NCI-H82 (cell line): Measurements from ENCODE around the gene IER5.
"Not testable (repeated sequence)": the region's sequence is repeated elsewhere in the genome, so short reads cannot be mapped to it uniquely, and the experiment has no call there.

Experiments
- DNase-seq: peaks from one replicate; lab custom pipeline; 2025; lab: John Stamatoyannopoulos, UW

IER5 gene

DNA sequence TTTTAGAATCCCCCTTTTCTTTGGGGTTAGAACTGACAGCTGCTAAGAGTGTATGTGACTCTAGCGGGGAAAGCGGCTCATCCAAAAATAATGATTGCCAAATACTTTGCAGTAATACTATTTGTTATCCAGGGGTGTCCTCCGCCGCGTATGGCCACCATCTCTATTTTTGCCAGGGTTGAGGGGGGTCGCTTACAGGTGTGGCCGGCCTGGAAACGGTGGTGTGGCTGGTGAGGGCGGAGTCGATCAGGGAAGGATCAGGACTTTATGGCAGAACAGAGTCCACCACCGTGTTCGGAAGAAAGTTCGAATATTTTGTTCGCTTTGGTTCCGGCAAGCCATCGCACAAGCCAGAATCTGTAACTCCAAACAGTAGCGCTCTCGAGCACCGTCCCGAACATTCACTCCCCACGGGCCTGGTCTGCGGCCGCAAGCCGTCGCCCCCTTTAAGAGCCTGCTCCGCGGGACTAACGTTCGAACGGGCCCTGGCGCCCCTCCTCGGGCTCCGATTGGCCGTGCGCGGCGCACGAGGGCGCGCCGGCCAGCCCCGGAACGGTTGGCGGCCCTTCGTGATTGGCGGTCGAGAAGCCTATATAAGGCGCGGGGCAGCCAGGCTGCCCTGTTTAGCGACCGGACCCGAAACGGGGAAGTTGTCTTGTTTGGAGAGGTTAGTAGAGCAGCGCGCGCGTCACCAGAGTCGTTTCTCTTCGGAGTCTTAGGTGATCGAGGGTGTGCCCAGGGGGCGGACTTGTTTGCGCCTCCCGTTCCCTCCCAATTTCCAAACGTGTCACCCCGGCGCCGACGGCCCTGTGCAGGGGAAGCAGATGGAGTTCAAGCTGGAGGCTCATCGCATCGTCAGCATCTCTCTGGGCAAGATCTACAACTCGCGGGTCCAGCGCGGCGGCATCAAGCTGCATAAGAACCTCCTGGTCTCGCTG is at the start of gene IER5:
Gene IER5, plus strand, starts transcription at position 622 of the 938 bp plus-strand sequence. Its CDS starts 203 bp downstream, at position 825.
- DNase-seq = peak; percentile 99

- DNase-seq = no peak
Measured at GRCh38 chr1:181040284-181040865, 48.1 kb upstream of the IER5 start.

DNA sequence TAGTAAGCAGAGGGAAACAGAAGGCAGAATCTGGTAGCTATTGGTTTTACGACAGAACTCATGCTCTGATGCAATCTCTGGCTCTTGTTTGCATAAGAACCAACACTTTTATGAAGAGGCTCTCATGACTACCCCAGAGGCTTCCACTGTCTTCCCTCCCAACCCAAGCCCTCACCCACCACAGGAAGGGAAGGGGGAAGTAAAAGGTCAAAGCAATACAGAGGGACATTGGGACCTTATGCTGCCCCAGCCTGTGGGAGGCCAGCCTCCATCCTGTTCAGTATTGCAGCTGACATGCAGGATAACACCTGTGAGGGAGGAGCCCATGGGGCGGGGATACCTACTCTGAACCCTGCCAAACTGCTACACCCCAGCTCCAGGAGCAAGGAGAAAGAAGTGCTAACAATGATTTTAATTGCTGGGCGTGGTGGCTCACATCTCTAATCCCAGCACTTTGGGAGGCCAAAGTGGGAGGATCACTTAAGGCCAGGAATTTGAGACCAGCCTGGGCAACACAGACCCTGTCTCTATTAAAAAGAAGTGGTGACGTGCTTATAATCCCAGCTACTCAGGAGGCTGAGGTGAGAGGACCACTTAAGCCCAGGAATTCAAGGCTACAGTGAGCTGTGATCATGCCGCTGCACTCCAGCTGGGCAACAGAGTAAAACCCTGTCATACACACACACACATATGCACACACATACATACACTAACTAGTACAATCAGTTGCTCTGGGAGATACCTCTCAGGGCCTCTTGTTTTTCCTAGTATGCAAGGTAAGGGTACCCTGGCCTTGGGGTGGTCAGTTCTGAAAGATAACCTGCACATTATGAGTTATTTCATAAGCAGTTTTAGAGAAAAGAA is 45.2 kb upstream of the IER5 start:
- DNase-seq = peak; percentile 36

- no peak for DNase-seq
Measured at GRCh38 chr1:181044449-181044966, 44.0 kb upstream of the IER5 start.

DNA sequence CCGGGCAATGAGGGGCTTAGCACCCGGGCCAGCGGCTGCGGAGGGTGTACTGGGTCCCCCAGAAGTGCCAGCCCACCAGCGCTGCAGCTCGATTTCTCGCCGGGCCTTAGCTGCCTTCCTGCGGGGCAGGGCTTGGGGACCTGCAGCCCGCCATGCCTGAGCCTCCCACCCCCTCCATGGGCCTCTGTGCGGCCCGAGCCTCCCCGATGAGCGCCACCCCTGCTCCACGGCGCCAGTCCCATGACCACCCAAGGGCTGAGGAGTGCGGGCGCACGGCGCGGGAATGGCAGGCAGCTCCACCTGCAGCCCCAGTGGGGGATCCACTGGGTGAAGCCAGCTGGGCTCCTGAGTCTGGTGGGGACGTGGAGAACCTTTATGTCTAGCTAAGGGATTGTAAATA is 42.6 kb upstream of the IER5 start:
- DNase-seq = not testable (repeated sequence)

DNA sequence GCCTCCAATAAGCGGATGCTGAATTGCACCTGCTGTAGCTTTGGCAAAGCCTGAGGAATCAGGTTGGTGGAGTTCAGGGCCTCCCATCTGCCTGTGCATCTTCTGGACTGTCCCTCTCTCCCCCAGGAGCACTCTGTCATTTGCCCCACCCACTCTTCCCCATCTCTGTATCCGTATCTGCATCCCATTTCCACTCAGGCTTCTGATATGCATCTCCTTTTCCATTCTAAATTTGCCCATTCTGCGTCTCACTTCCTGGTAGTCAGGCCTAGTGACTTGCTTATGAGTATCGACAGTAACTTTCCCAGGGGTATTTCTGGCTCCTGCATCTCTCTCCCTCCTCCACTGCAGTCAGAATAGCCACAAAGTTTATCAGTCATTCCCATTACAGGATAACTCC is 39.1 kb upstream of the IER5 start:
- no peak for DNase-seq

DNA sequence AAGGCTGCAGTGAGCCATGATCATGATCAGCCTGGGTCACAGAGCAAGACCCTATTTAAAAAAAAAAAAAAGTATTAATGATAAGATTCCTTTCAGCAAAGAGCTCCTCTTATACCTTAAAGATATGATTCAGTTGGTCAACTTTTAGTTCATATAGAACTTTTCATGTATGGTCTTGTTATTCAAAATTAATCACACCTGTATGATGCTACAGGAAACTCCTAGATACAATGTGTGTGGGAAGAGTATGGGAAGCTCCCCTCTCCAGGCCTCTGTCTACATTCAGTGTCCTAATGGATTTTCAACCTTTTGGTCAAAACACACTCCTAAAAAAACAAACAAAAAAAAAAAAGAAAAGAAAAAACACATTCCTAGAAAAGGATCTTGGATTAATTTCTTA is 37.6 kb upstream of the IER5 start:
- DNase-seq = no peak

- no peak for DNase-seq
Measured at GRCh38 chr1:181056560-181056959, 31.9 kb upstream of the IER5 start.

DNA sequence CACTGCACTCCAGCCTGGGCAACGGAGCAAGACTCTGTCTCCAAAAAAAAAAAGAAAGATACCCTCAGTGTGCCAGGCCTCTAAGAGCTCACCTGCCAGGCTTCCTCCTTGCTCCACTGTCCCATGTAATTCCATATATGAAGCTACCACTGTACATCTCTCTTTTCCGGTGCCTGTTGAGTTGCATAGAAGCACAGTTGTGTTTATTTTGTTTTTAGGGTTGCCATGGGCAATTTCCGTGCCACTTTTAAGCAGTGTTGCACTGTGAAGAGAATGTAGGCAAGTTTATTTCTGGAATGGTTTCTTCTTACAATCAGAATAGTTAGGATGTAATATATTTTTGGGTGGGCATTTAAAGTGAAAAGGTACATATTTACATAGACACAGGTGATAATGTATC is 31.4 kb upstream of the IER5 start:
- no peak for DNase-seq

- no peak for DNase-seq
Measured at GRCh38 chr1:181059435-181059834, 29.1 kb upstream of the IER5 start.

DNA sequence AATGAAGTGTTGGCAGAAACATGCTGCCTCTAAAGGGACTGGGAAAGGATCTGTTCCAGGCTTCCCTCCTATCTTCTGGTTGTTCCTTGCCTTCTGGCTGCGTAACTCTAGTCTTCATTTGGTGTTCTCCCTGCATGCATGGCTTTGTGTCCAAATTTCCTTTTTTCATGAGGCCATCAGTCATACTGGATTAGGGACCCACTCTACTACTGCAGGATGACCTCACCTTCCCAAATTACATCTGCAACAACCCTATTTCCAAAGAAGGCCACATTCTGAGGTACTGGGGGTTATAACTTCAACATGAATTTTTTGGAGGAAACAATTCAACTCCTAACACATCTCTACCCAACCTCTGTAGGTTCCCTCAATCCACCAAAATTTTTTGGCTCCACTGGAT is 28.4 kb upstream of the IER5 start:
- DNase-seq = no peak

DNA sequence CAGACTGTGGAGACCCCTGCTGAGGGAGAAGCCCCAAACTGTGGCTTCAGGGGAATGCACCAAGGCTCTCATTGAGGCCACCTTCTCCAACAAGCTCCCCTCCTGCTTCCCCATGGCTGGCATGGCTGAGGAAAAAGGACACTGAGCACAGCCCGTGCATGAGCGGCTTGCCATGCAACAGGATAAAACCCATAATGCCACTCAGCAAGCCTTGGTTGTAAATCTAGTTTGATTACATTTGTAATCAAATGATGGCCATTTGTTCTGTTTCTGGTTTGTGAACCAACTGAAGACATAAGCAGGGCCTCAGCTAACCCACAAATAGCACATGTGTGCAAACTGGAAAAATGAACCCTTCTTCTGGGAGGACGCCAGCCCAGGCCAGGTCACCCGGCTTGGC is 27.6 kb upstream of the IER5 start:
- DNase-seq = not testable (repeated sequence)

GRCh38 chr1:181061487-181061886 is 27.0 kb upstream of the IER5 start:
- no peak for DNase-seq

DNA sequence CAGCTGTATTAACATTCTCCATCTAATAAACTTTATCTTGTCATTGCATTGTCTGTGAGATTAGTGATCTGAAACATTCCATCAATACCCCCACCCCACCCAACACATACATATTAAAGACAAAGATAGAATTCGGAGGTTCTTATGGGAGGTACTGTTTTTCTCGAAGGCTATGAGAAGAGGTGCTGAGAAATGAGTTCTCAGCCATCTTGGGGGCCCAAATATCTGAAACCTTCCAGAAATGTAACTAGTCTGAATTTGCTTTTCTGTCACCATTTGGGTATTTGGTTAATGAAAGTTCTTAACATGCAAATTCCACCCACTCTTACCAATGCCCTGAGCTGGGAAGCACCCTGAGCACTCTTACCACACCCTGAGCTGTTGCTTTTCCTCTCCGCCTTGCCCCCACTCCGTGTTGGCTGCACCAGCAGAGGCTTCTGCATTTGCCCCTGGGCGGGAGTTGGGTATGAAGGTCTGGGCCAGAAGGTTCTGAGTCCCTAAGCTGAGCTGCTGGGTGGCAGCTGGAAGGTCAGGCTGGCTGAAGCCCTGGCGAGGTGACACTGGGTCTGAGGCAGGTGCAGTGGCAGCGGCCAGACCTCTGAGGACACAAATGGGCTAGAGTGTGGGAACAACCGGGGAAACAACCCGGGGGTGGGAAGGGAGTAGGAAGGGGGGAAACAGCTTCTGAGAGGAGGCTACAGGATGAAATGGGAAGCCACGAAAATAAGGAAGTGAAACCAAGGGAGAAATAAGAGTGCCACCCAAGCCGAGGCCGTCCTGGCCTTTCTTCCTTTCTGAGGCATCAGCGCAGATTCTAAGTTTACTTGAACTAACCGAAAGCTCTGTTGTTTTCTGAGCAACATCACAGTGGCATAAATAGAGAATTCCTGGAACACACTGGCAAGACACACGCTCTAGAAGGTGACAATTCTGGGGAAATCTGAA is 26.3 kb upstream of the IER5 start:
- DNase-seq = no peak

DNA sequence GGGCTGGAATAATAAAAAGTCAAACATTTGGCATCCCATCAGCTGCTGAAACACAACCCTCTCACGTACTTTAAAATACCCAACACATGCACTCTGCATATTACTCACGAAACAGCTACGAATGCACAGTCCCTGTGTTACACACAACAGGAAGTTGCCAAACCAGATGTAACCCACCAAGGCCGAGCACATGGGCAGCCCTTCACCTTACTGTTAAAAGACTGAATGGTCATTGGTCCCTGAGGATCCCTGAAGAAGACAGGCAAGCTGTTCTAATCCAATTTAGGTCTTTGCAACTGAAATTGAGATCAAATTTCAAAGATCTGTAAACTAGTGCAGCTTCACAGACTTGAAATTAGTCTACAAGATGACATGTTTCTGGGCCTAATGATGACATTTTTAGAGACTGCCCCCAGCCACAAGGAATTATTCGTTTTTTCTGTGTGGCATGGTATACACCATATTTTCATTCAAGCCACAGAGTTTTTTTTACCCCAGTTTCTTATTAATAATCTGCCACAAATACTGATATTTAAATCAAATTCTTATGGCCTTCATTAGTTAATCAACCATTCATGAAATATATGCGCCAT is 25.6 kb upstream of the IER5 start:
- peak; percentile 98 for DNase-seq

DNA sequence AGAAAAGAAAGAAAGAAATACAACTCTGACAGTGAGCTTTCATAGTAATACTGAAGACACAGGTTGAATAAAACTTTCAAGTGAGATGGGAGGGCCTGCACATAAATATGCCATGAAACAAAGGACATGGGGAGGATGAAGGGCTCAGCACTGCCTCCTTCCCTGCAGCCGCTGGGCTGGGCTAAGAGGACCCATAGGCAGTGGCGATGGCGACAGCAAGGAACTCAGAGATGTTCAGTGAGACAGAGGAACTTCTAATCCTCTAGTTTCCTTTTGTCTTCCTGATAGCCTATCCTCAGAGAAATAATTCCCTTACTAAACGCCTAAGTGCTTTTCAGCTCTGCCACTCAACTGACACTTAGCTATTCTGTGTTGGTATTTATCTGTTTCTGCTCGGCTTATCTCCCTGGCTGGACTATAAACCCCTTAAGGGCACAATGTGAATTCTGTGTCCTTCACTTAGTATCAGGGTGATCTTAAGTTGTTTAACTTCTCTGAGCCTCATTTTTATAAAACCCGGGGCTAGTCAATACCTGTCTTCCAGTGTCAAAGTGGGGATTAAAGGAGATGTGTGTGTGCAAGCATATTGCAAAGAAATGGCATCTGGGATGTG is 24.4 kb upstream of the IER5 start:
- peak; percentile 89 for DNase-seq

GRCh38 chr1:181064702-181065101 is 23.8 kb upstream of the IER5 start:
- DNase-seq = no peak

- DNase-seq = no peak
Measured at GRCh38 chr1:181073638-181074037, 14.9 kb upstream of the IER5 start.

GRCh38 chr1:181075766-181076350 is 12.6 kb upstream of the IER5 start:
- DNase-seq = peak; percentile 66

GRCh38 chr1:181076852-181077251 is 11.6 kb upstream of the IER5 start:
- DNase-seq = no peak
